ENCODE measurements around the gene THAP2. TPM values are rescaled to one million over a fixed set of nuclear protein-coding genes. Genes with fewer than 3 reads are reported as not detected.

Gene THAP2
- total RNA-seq, 1 donor from 2014 or later: 4.9 TPM

DNA sequence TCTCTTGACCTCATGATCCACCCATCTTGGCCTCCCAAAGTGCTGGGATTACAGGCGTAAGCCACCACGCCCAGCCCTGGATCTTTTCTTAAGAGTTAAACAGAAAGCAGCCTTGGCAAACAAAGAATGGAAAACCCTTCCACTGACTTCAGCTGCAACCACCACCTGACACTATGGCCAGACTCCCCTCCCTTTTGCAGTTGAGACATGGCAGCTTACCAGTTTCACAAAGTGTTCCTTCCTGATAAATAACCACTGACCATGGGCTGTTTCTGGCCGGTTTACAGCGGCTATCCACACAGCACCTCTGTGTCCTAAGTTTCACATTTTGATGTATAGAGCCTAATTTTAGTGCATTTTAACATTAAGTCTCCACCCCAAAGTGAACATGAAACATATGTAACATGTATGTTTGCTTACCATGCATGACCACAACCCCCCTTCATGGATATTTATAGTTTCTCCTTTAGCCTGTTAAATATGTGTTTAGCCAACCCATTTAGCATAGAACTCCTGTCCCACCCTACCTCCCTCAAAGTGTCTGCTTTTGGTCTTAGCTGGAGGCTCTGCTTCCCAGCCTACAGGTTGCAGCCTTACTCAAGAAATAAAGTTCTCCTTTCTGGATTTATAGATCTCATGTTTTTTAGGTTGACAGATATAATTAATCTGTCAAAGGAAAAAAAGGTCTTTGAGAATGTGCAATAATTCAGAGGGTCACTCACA lies 57.8 kb downstream of the THAP2 start:
- H3K4me3 ChIP-seq: no peak overlapping the region
- DNase-seq (no peak), ATAC-seq (no peak)
- H3K4me1 ChIP-seq: no peaks in the 10 kb centered on the region
- H3K36me3 ChIP-seq: no peaks in the 10 kb centered on the region
- no peaks in the 10 kb centered on the region for H3K27me3 ChIP-seq
- TF ChIP-seq, protein P1, sequence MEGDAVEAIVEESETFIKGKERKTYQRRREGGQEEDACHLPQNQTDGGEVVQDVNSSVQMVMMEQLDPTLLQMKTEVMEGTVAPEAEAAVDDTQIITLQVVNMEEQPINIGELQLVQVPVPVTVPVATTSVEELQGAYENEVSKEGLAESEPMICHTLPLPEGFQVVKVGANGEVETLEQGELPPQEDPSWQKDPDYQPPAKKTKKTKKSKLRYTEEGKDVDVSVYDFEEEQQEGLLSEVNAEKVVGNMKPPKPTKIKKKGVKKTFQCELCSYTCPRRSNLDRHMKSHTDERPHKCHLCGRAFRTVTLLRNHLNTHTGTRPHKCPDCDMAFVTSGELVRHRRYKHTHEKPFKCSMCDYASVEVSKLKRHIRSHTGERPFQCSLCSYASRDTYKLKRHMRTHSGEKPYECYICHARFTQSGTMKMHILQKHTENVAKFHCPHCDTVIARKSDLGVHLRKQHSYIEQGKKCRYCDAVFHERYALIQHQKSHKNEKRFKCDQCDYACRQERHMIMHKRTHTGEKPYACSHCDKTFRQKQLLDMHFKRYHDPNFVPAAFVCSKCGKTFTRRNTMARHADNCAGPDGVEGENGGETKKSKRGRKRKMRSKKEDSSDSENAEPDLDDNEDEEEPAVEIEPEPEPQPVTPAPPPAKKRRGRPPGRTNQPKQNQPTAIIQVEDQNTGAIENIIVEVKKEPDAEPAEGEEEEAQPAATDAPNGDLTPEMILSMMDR (IDR thresholded peaks at IDR 0.05): no peak
- no peaks in the 10 kb centered on the region for H3K9me3 ChIP-seq
- intact Hi-C loops (cut with DNase I): no loop called here
- H3K27ac ChIP-seq: no peak overlapping the region

DNA sequence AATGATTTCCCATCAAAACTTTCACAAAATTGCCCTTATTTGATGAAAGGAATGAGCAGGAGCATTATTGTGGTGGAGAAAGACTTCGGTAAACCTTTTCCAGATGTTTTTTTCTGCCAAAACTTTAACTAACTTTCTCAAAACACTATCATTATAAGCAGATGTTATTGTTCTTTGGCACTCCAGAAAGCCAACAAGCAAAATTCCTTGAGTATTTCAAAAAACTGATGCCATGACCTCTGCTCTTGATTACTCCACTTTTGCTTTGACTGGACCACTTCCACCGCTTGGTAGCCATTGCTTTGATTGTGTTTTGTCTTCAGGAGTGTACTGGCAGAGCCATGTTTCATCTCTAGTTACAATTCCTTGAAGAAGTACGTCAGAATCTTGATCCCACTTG lies 60.9 kb downstream of the THAP2 start:
- Histone ChIP-seq H3K36me3 (no peaks in the 10 kb centered on the region), H3K27me3 (no peaks in the 10 kb centered on the region), H3K4me1 (no peaks in the 10 kb centered on the region), H3K9me3 (no peaks in the 10 kb centered on the region), H3K27ac (no peak overlapping the region), H3K4me3 (no peak overlapping the region)
- TF ChIP-seq, protein P1 (IDR thresholded peaks at IDR 0.05): no peak
- DNase-seq: no peak
- intact Hi-C loops (cut with DNase I): no loop called here
- no peak for ATAC-seq

DNA sequence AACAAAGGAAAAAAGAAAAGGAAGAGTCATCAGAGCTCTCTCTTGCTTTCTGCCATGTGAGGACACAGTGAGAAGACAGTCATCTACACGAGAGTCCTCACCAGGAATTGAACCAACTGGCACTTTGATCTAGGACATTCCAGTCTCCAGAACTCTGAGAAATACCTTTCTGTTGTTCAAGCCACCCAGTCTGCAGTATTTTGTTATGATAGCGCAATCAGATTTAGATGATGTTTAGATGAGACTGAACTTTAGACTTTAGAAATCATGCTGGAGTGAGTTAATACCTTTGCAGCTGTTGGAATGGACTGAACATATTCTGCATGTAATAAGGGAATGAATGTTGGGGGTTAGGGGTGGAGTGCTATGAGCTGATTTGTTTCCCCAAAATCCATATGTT lies 62.4 kb downstream of the THAP2 start:
- Histone ChIP-seq H3K4me1 (no peaks in the 10 kb centered on the region), H3K27me3 (no peaks in the 10 kb centered on the region), H3K27ac (no peak overlapping the region), H3K36me3 (no peaks in the 10 kb centered on the region), H3K9me3 (no peaks in the 10 kb centered on the region), H3K4me3 (no peak overlapping the region)
- TF ChIP-seq, protein P1 (IDR thresholded peaks at IDR 0.05): no peak
- ATAC-seq: no peak
- intact Hi-C loops (cut with DNase I): no loop called here
- DNase-seq: no peak

DNA sequence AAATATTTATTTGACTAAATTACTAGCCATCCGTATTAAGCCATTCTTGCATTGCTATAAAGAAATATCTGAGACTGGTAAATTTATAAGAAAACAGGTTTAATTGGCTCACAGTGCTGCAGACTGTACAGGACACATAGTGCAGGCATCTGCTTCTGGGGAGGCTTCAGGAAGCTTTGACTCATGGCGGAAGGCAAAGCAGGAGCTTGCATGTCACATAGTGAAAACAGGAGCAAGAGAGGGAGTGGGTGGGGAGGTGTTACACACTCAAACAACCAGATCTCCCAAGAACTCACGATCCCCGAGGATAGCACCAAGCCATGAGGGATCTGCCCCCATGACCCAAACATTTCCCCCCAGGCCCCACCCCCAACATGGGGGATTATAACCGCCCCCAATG lies 63.9 kb downstream of the THAP2 start:
- ATAC-seq (no peak), DNase-seq (no peak)
- Histone ChIP-seq H3K4me3 (no peak overlapping the region), H3K4me1 (no peaks in the 10 kb centered on the region), H3K27ac (no peak overlapping the region), H3K36me3 (no peaks in the 10 kb centered on the region), H3K27me3 (no peaks in the 10 kb centered on the region), H3K9me3 (no peaks in the 10 kb centered on the region)
- intact Hi-C loops (cut with DNase I): no loop called here
- TF ChIP-seq, protein P1 (IDR thresholded peaks at IDR 0.05): no peak

Other genes starting within 250 kb of the THAP2 start
- gene LGR5, start 224.5 kb upstream of the THAP2 start, total RNA-seq: 0.35 TPM
- 44.8 TPM for gene ZFC3H1, start 453 bp upstream of the THAP2 start, total RNA-seq
- gene TMEM19, start 21.8 kb downstream of the THAP2 start, total RNA-seq: 39.7 TPM
- gene RAB21, start 90.6 kb downstream of the THAP2 start, total RNA-seq: 83.8 TPM
- 67.1 TPM for gene TBC1D15, start 175.5 kb downstream of the THAP2 start, total RNA-seq

Data from upper lobe of right lung (tissue), 1 donor.